Stimulated activated CD8-positive, alpha-beta memory T cell treated with anti-CD3 and anti-CD28 coated beads, Interleukin-4, amount 100 ng/mL, for 48 hours (primary cell): ENCODE results near the gene FCGR3A.

Experiments used
- DNase-seq: peaks from one replicate; pipeline ENCODE4 v3.0.0-alpha.2; 2020

The FCGR3A gene

DNA sequence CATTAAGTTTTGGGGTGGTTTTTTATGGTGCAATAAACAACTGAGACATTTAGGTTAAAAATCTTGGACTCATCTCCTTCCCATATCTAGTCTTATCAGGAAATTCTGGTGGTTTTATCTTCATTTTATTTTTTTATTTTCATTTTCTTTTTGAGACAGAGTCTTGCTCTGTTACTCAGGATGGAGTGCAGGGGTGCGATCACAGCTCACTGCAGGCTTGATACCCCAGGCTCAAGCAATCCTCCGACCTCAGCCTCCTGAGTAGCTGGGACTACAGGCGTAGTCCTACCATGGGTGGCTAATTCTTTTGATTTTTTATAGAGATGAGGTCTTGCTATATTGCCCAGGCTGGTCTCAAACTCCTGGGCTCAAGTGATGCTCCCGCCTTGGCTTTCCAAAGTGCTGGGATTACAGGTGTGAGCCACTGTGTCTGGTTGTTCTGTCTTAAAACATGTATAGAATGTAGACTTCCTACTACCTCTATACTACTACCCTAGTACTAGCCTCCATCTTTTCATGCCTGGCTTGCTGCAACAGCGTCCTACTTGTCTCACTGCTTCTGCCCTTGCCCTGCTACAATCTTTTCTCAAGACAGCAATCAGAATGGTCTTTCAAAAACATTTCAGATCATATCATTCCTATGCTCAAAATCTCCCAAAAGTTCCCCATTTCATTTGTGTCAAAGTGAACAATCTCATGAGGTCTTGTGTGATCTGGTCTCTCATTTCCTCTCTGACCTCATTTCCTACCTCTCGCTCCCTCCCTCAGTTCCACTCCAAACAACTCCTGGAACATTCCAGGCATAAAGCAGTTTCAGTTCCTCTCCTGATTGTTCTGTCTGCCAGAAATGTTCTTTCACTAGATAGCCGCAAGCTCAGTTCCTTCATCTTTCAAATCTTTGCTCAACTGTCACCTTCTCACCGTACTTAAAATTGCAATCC, 50.2 kb downstream of the FCGR3A start:
- no peak for DNase-seq

DNA sequence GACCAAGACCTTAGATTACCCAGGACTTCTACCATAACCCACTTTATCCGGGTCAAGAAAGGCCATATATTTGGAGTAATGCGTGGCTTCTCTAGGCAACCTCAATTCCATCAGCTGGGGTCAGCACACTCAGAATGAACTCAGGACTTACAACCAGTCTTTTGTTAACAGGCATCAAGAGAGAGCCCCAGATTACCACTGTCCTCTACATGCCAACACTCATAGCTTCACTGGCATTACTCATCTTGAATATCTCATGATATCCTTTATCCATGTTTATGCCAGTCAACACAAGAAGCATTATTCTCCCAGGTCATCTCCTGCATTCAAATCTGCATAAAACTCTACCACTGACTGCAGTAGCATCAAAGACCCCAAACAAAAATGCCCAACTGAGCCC, 51.0 kb downstream of the FCGR3A start:
- DNase-seq = no peak

- no peak for DNase-seq
Observed at GRCh38 chr1:161497961-161498360, 51.7 kb downstream of the FCGR3A start.

DNA sequence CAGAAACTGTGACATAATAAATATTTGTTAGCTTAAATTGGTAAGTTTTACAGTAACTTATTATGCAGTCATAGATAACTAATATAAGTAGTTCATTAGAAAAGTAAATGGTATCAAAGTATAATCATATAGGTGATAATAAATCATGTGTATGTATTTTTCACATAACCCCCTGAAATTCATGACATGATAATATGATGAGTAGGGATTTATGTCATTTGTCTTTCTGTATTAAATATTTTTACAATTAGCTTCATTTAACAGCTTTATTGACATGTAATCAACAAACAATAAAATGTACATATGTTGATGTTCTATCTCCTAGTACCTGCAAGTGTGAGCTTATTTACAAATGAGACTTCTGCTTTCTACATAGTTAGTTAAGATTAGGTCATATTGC, 54.1 kb downstream of the FCGR3A start:
- no peak for DNase-seq

GRCh38 chr1:161494091-161494735, 55.4 kb downstream of the FCGR3A start:
- DNase-seq = no peak

DNA sequence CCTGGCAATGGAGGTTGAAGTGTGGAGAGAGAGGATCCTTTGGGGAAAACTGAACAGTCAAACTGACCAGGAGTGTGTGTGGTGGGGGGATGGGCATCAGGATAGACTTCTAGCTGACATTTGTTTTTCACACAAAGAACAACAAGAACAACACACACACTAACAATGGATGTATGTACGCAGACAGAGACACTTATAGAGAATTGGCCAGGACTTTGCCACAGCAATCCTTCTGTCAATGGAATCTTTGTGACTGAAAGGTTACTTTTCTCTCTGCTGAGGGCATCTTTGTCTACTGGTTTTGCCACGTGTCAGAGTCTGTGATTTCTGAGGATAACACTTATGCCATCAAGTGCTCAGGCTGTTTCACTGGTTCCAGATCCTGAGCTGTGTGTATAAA, 56.8 kb downstream of the FCGR3A start:
- DNase-seq = no peak
